OCI-LY1 (cell line): Measurements from ENCODE around the gene PTPN22.

Experiments used
- H2AFZ ChIP-seq: fragments of 200-600 bp; sonication (generic), shearing (Covaris generic); 2 replicates; pipeline ENCODE4 v1.6.0; 2014; ENCODE audit warnings: antibody characterized with exemption, mild to moderate bottlenecking, low read length
- H3F3A ChIP-seq: fragments of 200-600 bp; sonication (generic), shearing (Covaris generic); 2 replicates; pipeline ENCODE4 v1.6.0; 2014; ENCODE audit warnings: mild to moderate bottlenecking, antibody characterized with exemption, low read length, moderate library complexity; ENCODE audit not compliant: insufficient read depth
- H3K27ac ChIP-seq: fragments of 200-600 bp; sonication (generic); 2 replicates; pipeline ENCODE4 v1.5.1; 2014; ENCODE audit warnings: low read length, mixed run types, mild to moderate bottlenecking, low read depth; ENCODE audit not compliant: poor library complexity, severe bottlenecking
- H3K27me3 ChIP-seq: fragments of 200-600 bp; sonication (generic); 2 replicates; pipeline ENCODE4 v1.6.0; 2014; ENCODE audit warnings: antibody characterized with exemption, mild to moderate bottlenecking, low read length, moderate library complexity; ENCODE audit not compliant: insufficient read depth
- H3K36me3 ChIP-seq: fragments of 200-600 bp; sonication (generic); 2 replicates; pipeline ENCODE4 v1.6.1; 2014; ENCODE audit warnings: mild to moderate bottlenecking, antibody characterized with exemption, low read length, moderate library complexity, mixed read lengths; ENCODE audit not compliant: insufficient read depth
- H3K4me1 ChIP-seq: fragments of 200-600 bp; sonication (generic); 2 replicates; pipeline ENCODE4 v1.5.1; 2014; ENCODE audit warnings: mild to moderate bottlenecking, low read length, moderate library complexity; ENCODE audit not compliant: insufficient read depth, severe bottlenecking
- H3K4me2 ChIP-seq: fragments of 200-600 bp; sonication (generic), shearing (Covaris generic); 2 replicates; pipeline ENCODE4 v1.6.1; 2014; ENCODE audit warnings: low read length
- H3K4me3 ChIP-seq: fragments of 200-600 bp; sonication (generic); 2 replicates; pipeline ENCODE4 v1.5.1; 2014; ENCODE audit warnings: low read length, low read depth, mild to moderate bottlenecking, mixed read lengths; ENCODE audit not compliant: poor library complexity, severe bottlenecking
- H3K79me2 ChIP-seq: fragments of 200-600 bp; shearing (Covaris generic); 2 replicates; pipeline ENCODE4 v1.6.1; 2016; ENCODE audit warnings: mixed run types, low read length, mixed read lengths; ENCODE audit not compliant: insufficient read depth
- H3K9ac ChIP-seq: fragments of 200-600 bp; sonication (generic), shearing (Covaris generic); 2 replicates; pipeline ENCODE4 v1.6.1; 2014; ENCODE audit warnings: mild to moderate bottlenecking, low read length, mixed read lengths
- H3K9me2 ChIP-seq: fragments of 200-600 bp; sonication (generic), shearing (Covaris generic); 2 replicates; pipeline ENCODE4 v1.6.1; 2014; ENCODE audit warnings: low read depth, mild to moderate bottlenecking, low read length, mixed read lengths
- H3K9me3 ChIP-seq: fragments of 200-600 bp; shearing (Covaris generic); 2 replicates; pipeline ENCODE4 v1.6.1; 2014; ENCODE audit warnings: low read length, mixed read lengths
- H4K20me1 ChIP-seq: fragments of 200-600 bp; sonication (generic), shearing (Covaris generic); 2 replicates; pipeline ENCODE4 v1.6.0; 2016; ENCODE audit warnings: mild to moderate bottlenecking, low read length; ENCODE audit not compliant: insufficient read depth
- EZH2 ChIP-seq: fragments of 200-600 bp; sonication (generic), shearing (Covaris generic); IDR thresholded peaks from 2 replicates; pipeline ENCODE4 v1.8.0; 2017; ENCODE audit warnings: borderline replicate concordance, mixed run types, mild to moderate bottlenecking, antibody characterized with exemption, low read length, moderate library complexity, mixed read lengths
- TF ChIP-seq, protein P1 (sequence below): fragments of 200-600 bp; sonication (generic), shearing (Covaris generic); IDR thresholded peaks from 2 replicates; pipeline ENCODE4 v1.5.1; 2017; ENCODE audit warnings: mild to moderate bottlenecking, antibody characterized with exemption, low read length, moderate library complexity, mixed read lengths

PTPN22 gene

DNA sequence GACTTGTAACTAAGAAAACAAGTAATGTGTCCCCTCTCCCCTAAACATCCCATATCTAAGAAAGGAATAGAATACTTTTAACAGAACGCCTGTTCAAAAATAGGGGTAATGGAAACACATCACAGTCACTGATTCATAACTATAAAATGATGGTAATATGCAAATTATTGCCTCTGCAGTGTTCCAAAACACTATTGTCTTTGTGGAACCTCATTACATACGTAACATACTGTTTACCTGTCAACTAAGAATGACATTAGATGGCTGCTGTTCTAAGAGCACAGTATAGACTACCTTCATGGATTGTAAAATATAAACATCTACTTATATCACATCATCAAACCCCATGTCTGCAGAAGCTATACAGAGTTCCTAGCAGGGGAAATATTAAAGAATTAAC lies 19.3 kb upstream of the PTPN22 start:
- no peaks in the 10 kb centered on the region for H3K9me2 ChIP-seq
- H2AFZ ChIP-seq: no peak overlapping the region
- H4K20me1 ChIP-seq: no peaks in the 10 kb centered on the region
- H3F3A ChIP-seq: no peaks in the 10 kb centered on the region
- H3K4me3 ChIP-seq: no peak overlapping the region
- peaks cover 21% of the 10 kb centered on the region for H3K36me3 ChIP-seq
- H3K27me3 ChIP-seq: no peaks in the 10 kb centered on the region
- no peaks in the 10 kb centered on the region for H3K9me3 ChIP-seq
- TF ChIP-seq EZH2: no peak
- TF ChIP-seq, protein P1, sequence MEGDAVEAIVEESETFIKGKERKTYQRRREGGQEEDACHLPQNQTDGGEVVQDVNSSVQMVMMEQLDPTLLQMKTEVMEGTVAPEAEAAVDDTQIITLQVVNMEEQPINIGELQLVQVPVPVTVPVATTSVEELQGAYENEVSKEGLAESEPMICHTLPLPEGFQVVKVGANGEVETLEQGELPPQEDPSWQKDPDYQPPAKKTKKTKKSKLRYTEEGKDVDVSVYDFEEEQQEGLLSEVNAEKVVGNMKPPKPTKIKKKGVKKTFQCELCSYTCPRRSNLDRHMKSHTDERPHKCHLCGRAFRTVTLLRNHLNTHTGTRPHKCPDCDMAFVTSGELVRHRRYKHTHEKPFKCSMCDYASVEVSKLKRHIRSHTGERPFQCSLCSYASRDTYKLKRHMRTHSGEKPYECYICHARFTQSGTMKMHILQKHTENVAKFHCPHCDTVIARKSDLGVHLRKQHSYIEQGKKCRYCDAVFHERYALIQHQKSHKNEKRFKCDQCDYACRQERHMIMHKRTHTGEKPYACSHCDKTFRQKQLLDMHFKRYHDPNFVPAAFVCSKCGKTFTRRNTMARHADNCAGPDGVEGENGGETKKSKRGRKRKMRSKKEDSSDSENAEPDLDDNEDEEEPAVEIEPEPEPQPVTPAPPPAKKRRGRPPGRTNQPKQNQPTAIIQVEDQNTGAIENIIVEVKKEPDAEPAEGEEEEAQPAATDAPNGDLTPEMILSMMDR: no peak
- peaks cover 5% of the 10 kb centered on the region for H3K4me1 ChIP-seq
- no peak overlapping the region for H3K4me2 ChIP-seq
- no peak overlapping the region for H3K9ac ChIP-seq
- no peak overlapping the region for H3K27ac ChIP-seq
- H3K79me2 ChIP-seq: no peaks in the 10 kb centered on the region

DNA sequence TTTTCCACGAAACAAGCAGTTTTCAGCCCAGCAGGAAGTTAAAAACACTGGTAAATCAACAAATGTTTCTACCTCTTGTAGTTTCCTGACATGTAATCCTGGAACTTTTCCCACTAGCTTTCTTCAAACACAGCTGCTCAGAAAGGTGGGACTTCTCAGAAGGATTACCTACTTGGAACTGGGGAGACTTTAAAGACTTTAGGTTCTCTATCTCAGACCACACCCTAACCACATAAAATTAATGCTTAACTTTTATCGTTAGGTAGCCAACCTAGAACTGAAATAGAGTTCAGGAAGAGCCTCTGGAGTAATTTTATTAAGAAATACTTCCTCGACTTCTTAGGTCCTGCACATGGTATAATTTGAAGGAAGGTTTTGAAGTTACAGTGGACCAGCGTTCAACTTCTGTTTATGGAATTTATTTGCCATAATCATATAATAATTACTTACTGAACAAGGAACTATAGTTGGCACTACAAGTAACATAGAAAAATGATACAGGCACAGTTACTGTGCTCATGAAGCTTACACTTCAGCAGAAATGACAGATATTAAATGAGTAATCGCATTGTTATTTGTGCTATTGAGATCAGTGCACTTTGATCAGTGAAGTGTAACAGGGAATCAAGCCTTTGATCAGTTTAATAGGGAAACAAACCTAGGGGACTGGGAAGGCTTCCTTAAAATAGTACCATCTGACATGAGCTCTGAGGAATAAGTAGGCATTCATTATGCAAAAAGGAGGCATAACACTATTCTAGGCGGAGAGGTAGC lies 16.1 kb upstream of the PTPN22 start, which contains the start of gene BCL2L15:
BCL2L15 (minus strand) TSS at position 180 of the 774 bp plus-strand sequence. CDS start 206 bp downstream, outside the sequence.
- Histone ChIP-seq H3K9me3 (no peaks in the 10 kb centered on the region), H3K9ac (no peak within 1 kb of the TSS), H3F3A (no peaks in the 10 kb centered on the region), H3K79me2 (no peaks in the 10 kb centered on the region), H4K20me1 (no peaks in the 10 kb centered on the region), H3K4me3 (no peak within 1 kb of the TSS), H3K27ac (no peak within 1 kb of the TSS), H3K36me3 (no peaks in the 10 kb centered on the region), H3K4me2 (no peak within 1 kb of the TSS), H2AFZ (no peak within 1 kb of the TSS), H3K9me2 (no peaks in the 10 kb centered on the region), H3K4me1 (peaks cover 5% of the 10 kb centered on the region), H3K27me3 (no peaks in the 10 kb centered on the region)
- TF ChIP-seq EZH2: no peak
- TF ChIP-seq, protein P1: no peak

DNA sequence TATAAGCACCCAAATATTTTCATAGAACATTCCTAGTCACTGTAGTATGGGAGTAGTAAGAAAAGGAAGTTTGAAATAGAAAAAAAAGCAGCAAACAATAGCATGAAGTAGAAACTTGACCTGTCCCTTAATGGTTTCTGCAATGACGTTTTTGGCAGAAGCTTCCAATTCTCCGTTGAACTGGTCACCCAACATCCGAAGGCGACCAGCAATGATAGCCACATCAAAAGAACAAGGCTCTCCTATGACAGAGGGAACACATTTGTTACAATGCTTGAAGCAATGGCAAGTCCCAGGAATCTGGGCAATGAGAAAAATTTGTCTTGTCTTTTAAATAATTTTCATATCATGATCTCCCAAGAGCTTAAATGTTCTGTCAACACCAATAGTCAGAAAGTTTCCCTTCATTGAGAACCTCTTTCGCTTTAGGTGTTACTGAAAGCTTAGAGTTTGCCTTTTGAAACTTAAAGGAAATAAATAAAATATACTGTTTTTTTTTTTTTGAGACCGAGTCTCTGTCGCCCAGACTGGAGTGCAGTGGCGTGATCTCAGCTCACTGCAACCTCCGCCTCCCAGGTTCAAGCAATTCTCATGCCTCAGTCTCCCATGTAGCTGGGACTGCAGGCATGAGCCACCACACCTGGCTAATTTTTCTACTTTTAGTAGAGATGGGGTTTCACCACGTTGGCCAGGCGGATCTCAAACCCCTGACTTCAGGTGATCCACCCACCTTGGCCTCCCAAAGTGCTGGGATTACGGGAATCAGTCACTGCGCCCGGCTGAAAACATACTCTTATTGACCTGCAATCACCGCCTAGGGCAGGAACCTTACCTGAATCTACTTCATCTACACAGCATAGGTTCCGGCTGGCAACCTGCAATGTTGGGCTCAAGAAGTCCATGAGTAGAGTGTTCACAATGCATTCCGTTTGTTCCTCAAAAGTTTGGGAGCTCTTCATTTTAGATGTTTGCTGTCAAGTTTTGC lies 15.2 kb upstream of the PTPN22 start:
- Histone ChIP-seq H3K79me2 (no peaks in the 10 kb centered on the region), H3K36me3 (no peaks in the 10 kb centered on the region), H3K27ac (no peak overlapping the region), H3F3A (no peaks in the 10 kb centered on the region), H2AFZ (no peak overlapping the region), H3K9ac (no peak overlapping the region), H3K9me2 (no peaks in the 10 kb centered on the region), H3K4me3 (no peak overlapping the region), H3K4me1 (peaks cover 5% of the 10 kb centered on the region), H3K4me2 (no peak overlapping the region), H4K20me1 (no peaks in the 10 kb centered on the region), H3K27me3 (no peaks in the 10 kb centered on the region), H3K9me3 (no peaks in the 10 kb centered on the region)
- TF ChIP-seq EZH2: no peak
- TF ChIP-seq, protein P1: no peak
